Fibroblast of pulmonary artery (primary cell): ENCODE data around the gene RPH3AL.

Experiments used
- DNase-seq: peaks from one replicate; pipeline ENCODE4 v3.0.0-alpha.2; 2010; ENCODE audit warnings: low read depth
- H3K4me3 ChIP-seq: replicated peaks from 2 replicates; pipeline ENCODE4 v1.5.1; 2011; ENCODE audit warnings: low read depth, mild to moderate bottlenecking, control low read depth, low read length, moderate library complexity
- CTCF ChIP-seq: IDR thresholded peaks from 2 replicates; pipeline ENCODE4 v1.5.1; 2011; ENCODE audit warnings: mild to moderate bottlenecking, control low read depth, low read length, inconsistent platforms; ENCODE audit errors: missing control alignments

Gene RPH3AL

GRCh38 chr17:345261-345660 lies 7.3 kb downstream of the RPH3AL start:
- no peak for TF ChIP-seq CTCF

DNA sequence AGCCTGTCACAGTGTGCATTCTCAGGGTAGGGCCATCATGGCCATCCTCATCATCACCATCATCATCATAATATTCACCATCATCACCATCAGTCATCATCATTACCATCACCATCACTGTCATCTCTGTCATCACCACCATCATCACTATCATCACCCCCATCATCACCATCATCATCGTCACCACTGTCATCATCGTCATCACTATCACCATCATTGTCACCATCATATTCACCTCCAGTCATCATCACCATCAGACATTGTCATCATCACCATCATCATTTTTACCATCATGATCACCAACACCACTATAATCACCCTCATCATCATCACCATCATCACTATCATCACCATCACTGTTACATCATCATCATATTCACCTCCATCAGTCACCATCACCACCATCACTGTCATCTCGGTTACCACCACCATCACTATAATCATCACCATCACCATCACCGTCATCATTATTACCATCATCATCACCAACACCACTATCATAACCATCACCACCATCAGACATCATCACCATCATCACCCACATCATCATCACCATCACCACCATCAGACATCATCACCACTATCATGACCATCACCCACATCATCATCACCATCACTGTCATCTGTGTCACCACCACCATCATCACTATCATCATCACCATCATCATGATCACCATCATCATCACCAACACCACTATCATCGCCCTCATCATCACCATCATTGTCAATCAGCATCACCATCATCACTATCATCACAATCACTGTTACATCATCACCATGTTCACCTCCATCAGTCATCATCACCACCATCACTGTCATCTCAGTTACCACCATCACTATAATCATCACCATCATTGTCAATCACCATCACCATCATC lies 8.5 kb downstream of the RPH3AL start:
- TF ChIP-seq CTCF = no peak
- H3K4me3 ChIP-seq = no peak overlapping the region
- DNase-seq = no peak

More at GRCh38 chr17:345261-345660, 7.3 kb downstream of the RPH3AL start:
- H3K4me3 ChIP-seq = no peak overlapping the region
- no peak for DNase-seq

- TF ChIP-seq CTCF = no peak
- no peak for DNase-seq
- H3K4me3 ChIP-seq = no peak overlapping the region
These were observed 9.4 kb downstream of the RPH3AL start for GRCh38 chr17:343211-343610.

DNA sequence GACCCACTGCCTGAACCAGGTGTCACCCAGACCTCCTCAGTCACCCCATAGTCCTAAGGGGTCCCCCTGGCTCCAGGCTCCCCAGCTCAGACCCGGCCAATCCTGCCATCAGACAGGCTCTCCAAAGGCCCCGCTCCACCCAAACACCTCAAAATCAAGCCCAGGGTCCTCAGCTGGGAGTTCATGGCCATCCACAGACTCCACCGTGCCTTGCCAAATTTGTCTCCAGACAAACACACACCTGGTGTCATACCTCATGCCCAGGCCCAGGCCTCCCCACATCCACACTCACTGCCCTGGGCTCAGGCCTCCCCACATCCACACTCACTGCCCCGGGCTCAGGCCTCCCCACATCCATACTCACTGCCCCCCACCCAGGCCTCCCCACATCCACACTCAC lies 12.5 kb downstream of the RPH3AL start:
- no peak overlapping the region for H3K4me3 ChIP-seq
- DNase-seq = no peak
- TF ChIP-seq CTCF = no peak

GRCh38 chr17:339193-340061 lies 13.2 kb downstream of the RPH3AL start:
- no peak for DNase-seq
- no peak for TF ChIP-seq CTCF
- no peak overlapping the region for H3K4me3 ChIP-seq

- TF ChIP-seq CTCF = no peak
- DNase-seq = no peak
- H3K4me3 ChIP-seq = no peak overlapping the region
These were observed 14.0 kb downstream of the RPH3AL start for GRCh38 chr17:338442-339192.
